Urinary bladder (tissue), 4 donors: ENCODE results near the gene GFAP. TPM values are rescaled to one million over a fixed set of nuclear protein-coding genes. Genes with fewer than 3 reads are reported as not detected.

ENCODE experiments used
- DNase-seq: peaks from one replicate; pipeline ENCODE4 v3.0.0-alpha.2; 2015; ENCODE audit errors: extremely low spot score
- H3K27ac ChIP-seq: one replicate; pipeline ENCODE4 v1.5.1; 2013; ENCODE audit warnings: low read depth, mild to moderate bottlenecking, moderate library complexity
- H3K36me3 ChIP-seq: one replicate; pipeline ENCODE4 v1.6.1; 2013; ENCODE audit warnings: mild to moderate bottlenecking, moderate library complexity; ENCODE audit not compliant: insufficient read depth
- H3K4me1 ChIP-seq: one replicate; pipeline ENCODE4 v1.6.1; 2013; ENCODE audit warnings: mild to moderate bottlenecking, moderate library complexity; ENCODE audit not compliant: insufficient read depth
- H3K4me3 ChIP-seq: one replicate; pipeline ENCODE4 v1.5.1; 2013; ENCODE audit warnings: low read depth, low read length
- WGBS: extraction: QIAGEN DNeasy Blood & Tissue Kit; methylation state at CpG from one replicate; pipeline ENCODE4 v1.1.7; 2013; 5-methylcytosine and 5-hydroxymethylcytosine counted together
- polyA plus RNA-seq: library from polyadenylated mRNA; stranded (reverse); fragments of 200-250 nt; gene quantifications from one replicate; pipeline ENCODE4 v1.2.3, GENCODE V29; 2013
- total RNA-seq: library from RNA; depleted of rRNA; stranded (reverse); fragments of >200 nt; gene quantifications from one replicate; pipeline ENCODE4 v1.2.3, GENCODE V29; 2014
- donor health status: healthy with polysubstance abuse.
- donor health status: healthy.

GFAP gene
- total and polyA plus RNA-seq, 2 donors: 0.53 to 1.4 TPM

DNA sequence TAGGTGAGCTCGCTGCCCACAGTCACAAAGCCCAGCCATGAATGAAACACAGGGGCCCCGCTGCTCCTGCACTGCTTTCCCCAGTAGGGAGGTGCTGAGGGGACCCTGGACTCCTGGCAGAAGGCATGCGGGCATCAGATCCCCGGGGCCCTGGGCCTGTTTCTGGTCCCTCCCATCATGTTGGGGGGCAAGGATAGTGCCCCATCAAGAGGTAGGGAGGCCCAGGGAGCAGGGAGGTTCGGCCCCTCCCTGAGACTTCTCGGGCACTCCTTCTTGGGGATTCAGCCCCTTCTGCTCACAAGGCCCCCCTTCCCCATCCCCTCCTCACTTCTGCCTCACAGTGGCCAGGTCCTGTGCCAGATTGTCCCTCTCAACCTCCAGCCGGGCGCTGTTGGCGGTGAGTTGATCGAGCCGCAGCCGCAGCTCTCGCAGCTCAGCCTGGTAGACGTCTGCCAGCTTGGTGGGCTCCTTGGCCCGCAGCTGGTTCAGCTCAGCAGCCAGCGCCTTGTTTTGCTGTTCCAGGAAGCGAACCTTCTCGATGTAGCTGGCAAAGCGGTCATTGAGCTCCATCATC, 515 bp downstream of the GFAP start:
- Histone ChIP-seq H3K4me1 (no peaks in the 10 kb centered on the region), H3K4me3 (no peak overlapping the region), H3K36me3 (no peaks in the 10 kb centered on the region), H3K27ac (no peak overlapping the region)
- no peak for DNase-seq
- WGBS: 86% methylated on average over 19 of the region's 19 CpGs

DNA sequence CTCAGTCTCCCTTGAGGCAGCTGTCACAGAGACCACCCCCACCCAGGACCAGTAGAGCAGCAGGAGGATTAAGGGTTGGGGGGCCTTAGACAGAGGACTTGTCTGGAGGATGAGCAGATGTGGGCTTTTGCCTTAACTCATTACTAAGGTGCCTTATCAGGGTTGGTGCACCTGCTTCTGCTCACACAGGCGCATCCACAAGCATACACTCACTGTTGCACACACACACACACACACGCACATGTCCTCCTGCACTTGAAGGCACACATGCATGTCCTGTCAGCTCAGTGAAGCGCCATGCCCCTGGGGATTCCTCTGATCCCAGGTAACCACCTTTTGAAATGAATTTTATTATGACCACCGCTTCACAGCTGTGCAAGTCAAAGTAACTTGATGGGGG, 1.2 kb downstream of the GFAP start:
- DNase-seq: no peak
- H3K4me3 ChIP-seq: no peak overlapping the region
- H3K36me3 ChIP-seq: no peaks in the 10 kb centered on the region
- H3K27ac ChIP-seq: no peak overlapping the region
- H3K4me1 ChIP-seq: no peaks in the 10 kb centered on the region
- 87% methylated on average over 4 of the region's 4 CpGs for WGBS

DNA sequence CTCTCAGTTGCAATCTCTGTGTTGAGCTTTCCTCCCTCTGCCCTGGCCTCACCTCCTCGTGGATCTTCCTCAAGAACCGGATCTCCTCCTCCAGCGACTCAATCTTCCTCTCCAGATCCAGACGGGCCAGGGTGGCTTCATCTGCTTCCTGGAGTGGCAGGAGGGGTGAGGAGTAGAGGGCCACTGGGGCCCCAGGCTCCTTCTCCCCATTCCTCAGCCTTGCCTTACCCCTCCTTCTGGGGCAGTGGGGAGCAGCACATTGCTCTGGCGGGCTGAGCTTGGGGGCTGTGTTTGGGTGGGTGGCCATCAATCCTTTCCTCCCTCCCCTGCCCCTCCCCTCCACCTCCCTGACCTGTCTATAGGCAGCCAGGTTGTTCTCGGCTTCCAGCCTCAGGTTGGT, 1.6 kb downstream of the GFAP start:
- WGBS: 61% methylated on average over 6 of the region's 6 CpGs
- no peaks in the 10 kb centered on the region for H3K4me1 ChIP-seq
- DNase-seq: no peak
- no peak overlapping the region for H3K27ac ChIP-seq
- no peak overlapping the region for H3K4me3 ChIP-seq
- no peaks in the 10 kb centered on the region for H3K36me3 ChIP-seq

DNA sequence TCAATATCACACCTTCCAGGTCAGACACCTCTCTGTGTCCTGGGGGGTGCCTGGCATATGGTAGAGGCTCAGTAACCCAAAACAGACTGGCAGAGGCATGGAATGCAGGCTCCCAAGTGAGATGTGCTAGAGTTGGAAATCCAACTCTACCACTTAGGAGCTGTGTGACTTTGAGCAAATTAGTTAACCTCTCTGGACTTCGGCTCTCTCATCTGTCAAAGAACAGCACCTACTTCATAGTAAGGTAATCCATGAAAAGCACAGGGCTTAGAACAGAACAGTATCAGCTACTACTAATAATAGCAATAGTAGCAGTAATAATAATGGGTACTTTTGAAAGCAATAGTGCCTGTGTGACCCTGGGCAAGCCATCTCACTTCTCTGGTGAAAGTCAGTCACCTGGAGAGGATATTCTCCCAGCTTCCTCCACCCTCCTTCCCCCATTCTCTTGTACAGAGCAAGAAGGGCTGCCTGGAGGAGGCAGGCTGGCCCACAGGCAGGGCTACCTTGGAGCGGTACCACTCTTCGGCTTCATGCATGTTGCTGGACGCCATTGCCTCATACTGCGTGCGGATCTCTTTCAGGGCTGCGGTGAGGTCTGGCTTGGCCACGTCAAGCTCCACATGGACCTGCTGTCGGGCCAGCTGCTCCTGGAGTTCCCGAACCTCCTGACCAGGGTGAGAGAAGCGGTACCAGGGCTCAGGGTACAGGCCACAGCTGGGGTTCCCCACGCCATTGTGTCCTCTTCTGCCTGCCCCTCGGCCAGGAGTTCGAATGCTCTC, 2.3 kb downstream of the GFAP start:
- no peak for DNase-seq
- Histone ChIP-seq H3K27ac (no peak overlapping the region), H3K36me3 (no peaks in the 10 kb centered on the region), H3K4me3 (no peak overlapping the region), H3K4me1 (no peaks in the 10 kb centered on the region)
- 89% methylated on average over 14 of the region's 14 CpGs for WGBS

DNA sequence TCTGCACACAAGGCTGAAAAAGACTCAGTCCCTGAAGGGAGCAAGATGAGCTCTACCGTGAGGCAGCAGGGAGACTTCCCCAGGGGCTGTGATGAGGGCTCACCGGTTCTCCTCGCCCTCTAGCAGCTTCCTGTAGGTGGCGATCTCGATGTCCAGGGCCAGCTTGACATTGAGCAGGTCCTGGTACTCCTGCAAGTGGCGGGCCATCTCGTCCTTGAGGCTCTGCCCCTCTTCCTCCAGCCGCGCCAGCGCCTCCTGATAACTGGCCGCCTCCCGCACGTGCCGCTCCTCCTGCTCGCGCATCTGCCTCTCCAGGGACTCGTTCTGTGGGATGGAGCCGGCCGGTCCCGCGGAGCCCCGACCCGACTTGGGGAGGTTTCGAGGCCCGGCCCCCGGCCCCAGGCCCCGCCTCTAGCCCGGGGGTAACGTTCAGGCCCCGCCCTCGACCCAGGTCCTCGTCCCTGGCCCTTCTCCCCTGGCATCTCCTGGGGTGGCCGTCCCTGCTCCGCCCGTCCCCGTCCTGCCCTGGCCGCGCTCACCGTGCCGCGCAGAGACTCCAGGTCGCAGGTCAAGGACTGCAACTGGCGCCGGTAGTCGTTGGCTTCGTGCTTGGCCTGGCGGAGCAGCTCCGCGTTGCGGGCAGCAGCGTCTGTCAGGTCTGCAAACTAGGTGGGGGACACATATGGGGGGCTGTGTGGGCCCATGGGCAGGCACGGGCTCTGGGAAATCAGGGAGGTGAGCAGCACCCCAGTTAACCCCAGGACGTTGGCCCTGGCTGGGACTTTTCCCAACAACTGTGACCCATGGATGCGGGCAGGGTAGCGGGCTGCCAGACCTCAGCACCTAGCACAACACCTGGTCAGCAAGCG, 3.9 kb downstream of the GFAP start:
- Histone ChIP-seq H3K4me1 (no peaks in the 10 kb centered on the region), H3K27ac (no peak overlapping the region), H3K4me3 (peak overlapping the region; percentile 0), H3K36me3 (no peaks in the 10 kb centered on the region)
- DNase-seq: no peak
- 15% methylated on average over 56 of the region's 56 CpGs for WGBS

DNA sequence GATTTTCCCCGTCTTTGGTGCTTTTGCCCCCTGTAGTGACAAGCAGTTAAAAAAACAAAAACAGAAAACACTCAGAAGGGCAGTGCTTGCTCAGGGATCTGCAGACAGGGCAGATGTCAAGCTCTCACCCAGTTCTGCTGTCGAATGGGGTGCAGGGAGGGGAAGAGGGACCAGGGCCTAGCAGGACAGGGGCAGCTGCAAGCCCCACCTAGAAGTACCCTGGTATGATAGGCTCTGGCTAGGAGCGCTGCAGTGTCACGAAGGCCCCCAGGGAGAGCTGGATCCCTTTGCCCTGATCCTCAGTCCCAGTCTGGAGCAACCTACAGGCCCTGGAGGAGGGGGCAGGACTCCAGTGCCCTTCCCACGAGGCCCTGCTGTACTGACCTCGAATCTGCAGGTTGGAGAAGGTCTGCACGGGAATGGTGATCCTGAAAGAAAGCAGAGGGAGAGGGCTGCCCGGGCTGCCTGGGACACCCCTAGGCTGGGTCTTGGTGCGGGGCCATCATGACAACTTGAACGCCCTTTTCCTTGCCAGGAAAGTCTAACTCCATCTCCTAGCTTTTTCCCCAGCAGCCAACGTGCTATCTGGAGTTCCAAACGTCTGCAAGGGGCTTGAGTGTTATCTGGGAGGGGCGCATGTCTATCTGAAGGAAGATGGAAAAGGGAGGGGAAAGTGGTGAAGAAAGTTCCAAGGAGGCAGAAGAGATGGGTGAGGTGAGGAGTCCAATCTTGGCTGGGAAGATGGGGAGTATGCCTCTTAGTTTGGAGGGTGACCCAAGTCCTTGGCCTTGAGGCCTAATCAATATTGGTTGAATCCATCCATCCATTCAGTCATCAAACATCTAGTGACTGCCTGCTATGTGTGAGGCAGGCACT, 4.8 kb downstream of the GFAP start:
- no peak for DNase-seq
- Histone ChIP-seq H3K27ac (no peak overlapping the region), H3K36me3 (no peaks in the 10 kb centered on the region), H3K4me3 (no peak overlapping the region), H3K4me1 (no peaks in the 10 kb centered on the region)
- WGBS: 85% methylated on average over 13 of the region's 13 CpGs

DNA sequence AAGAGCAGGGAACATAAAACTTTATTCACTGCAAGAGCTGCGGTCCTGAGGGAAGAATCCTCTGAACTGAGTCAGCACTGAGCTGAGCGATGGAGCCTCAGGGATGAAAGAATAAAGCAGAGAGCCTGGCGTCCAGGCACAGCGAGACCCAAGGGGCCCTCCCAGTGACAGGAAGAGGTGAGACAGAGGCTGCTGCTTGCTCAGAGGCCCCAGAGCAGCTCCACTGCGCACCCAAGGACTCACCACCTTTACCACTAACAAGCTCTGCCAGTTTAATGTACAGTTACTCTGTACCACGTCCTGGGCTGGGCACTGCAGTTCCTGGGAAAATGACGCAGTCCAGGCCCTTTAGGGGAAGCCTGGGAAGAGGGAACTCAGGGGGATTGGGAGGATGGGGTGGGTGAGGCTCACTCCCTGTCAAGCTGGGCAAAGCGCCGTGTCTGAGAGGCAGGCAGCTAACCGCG, 5.6 kb downstream of the GFAP start:
- Histone ChIP-seq H3K27ac (no peak overlapping the region), H3K4me3 (no peak overlapping the region), H3K4me1 (no peaks in the 10 kb centered on the region), H3K36me3 (no peaks in the 10 kb centered on the region)
- 80% methylated on average over 11 of the region's 11 CpGs for WGBS
- DNase-seq: no peak

DNA sequence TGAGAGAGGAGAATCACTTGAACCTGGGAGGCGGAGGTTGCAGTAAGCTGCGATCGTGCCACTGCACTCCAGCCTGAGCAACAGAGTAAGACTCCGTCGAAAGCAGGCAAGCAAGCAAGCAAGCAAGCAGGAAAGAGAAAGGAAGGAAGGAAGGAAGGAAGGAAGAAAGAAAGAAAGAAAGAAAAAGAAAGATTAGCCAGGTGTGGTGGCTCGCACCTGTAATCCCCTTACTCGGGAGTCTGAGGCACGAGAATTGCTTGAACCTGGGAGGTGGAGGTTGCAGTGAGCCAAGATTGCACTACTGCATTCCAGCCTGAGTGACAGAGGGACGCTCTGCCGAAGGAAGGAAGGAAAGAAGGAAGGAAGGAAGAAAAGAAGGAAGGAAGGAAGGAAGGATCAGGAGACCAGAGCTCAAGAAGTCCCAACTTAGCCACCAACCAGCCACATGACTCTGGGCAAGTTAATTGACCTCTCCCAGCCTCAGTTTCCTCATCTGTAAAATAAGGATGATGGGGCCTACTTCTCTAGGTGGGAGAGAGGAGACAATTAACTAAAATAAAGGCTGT, 6.5 kb downstream of the GFAP start:
- no peak for DNase-seq
- WGBS: 88% methylated on average over 10 of the region's 10 CpGs
- Histone ChIP-seq H3K27ac (no peak overlapping the region), H3K4me3 (no peak overlapping the region), H3K4me1 (no peaks in the 10 kb centered on the region), H3K36me3 (no peaks in the 10 kb centered on the region)

DNA sequence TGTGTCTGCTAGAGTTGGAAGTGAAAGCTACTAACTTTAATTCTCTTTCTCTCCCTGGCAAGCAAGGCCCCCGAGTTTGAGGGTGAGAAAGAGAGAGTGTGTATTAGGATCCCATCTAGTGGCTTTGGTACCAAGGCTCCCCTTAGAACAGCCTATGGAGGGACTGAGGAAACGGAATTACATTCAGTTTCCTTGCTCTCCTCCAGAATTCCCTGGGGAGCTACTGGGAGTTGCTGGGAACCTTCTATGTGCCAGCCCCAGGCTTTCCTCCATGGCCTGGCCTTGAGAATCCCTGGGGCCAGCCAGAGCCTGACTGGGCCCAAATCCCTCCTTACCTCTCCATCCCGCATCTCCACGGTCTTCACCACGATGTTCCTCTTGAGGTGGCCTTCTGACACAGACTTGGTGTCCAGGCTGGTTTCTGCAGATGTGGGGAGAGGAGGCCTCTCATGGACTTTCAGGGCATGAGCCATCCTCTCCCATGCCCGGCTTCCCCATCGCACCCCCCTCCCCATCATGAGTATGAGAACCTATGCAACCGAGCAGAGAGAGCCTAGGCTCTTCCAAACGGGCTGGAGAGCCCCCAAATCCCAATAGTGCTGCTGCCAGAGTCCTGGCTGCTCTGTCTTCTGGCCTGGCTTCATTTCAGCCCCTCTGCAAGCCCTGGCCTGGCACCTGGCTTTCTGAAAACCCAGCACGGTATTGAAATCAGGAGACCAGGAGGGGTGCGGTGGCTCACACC, 7.4 kb downstream of the GFAP start:
- H3K36me3 ChIP-seq: no peaks in the 10 kb centered on the region
- H3K4me1 ChIP-seq: no peaks in the 10 kb centered on the region
- H3K27ac ChIP-seq: no peak overlapping the region
- 87% methylated on average over 11 of the region's 11 CpGs for WGBS
- H3K4me3 ChIP-seq: no peak overlapping the region
- no peak for DNase-seq

DNA sequence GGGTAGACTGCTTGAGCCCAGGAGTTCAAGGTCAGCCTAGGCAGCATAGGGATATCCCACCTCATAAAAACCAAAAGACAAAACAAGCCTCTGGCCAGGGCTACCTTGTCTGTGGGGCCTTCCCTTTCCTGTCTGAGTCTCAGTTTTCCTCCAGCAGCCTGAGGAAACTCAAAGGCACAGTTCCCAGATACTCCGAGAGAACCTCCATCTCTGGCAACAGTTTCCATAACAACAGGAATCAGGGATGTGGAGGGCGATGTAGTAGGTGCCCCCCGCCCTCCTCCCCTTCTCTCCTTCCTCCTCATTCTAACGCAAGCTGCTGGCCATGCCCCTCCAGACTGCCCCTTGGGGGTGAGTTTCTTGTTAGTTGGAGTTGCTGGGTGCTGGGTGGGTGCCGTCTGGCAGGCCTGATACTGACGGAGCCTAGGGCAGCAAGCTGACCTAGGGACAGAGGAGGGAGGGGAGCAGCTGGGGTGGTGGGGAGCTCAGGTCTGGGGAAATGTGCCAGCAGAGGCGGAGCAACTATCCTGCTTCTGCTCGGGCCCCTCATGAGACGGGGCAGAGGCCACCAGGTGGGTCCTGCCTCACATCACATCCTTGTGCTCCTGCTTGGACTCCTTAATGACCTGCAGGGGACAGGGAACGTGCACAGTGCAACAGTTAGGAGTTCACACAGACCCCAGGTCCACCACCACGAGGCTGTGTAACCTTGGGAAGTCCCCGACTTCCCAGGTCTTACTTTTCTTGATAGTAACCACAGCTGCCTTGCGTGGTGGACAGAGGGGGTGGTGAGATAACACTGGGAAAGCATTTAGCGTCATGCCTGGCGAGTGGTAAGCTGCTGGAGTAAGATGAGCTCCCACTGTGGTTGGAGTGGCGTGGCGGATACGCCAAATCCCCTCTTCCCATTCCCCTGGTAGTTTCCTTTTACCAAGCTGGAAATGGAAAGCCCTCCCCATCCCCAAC, 8.3 kb downstream of the GFAP start:
- H3K36me3 ChIP-seq: no peaks in the 10 kb centered on the region
- DNase-seq: no peak
- no peak overlapping the region for H3K27ac ChIP-seq
- WGBS: 66% methylated on average over 18 of the region's 18 CpGs
- H3K4me3 ChIP-seq: no peak overlapping the region
- no peaks in the 10 kb centered on the region for H3K4me1 ChIP-seq

DNA sequence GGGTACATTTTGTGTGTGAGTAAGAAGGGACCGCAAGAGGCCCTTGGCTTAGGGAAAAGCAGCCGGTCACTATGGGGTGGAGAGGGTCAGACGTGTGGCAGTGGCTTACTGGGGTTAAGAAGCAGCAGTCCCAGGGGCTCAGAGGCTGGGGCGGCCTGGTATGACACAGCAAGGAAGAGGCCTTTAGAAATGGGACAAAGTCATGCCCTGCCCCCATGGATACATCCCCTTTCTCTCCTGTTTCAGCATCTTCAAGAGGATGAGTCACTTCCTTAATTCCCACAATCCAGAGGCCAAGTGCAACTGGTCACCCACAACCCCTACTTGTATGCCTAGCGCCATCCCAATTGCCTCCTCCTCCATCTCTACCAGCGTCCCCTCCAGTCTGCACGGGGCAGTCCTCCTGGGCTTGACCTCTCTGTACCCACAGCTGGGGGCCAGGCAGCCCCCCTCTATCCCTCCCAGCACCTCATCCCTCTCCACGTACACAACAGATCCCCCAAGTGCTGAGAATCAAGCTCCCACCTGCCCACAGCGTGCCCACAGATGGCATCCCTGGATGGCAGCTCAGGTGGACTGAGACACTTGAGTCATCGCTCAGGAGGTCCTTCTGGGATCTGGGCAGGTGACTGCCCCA, 9.2 kb downstream of the GFAP start:
- Histone ChIP-seq H3K4me1 (no peaks in the 10 kb centered on the region), H3K4me3 (no peak overlapping the region), H3K36me3 (no peaks in the 10 kb centered on the region), H3K27ac (no peak overlapping the region)
- DNase-seq: no peak
- 75% methylated on average over 10 of the region's 10 CpGs for WGBS
